ENCODE results near the gene LGR6. TPM values are rescaled to one million over a fixed set of nuclear protein-coding genes. Genes with fewer than 3 reads are reported as not detected.

Gene LGR6
- total and polyA plus RNA-seq, 2 of the 8 experiments (the other 6 are each of a cell fraction or from before 2014, with no cell fraction given), result 0.50 to 1.0 TPM

GRCh38 chr1:202217951-202218350 is 24.4 kb downstream of the LGR6 start (continued):
- TF ChIP-seq CHD7 (IDR thresholded peaks at IDR 0.05; ENCODE audit: insufficient replicate concordance, low read length), result no peak
- TF ChIP-seq NANOG (IDR thresholded peaks at IDR 0.05; ENCODE audit: insufficient read depth, low read depth, low read length, poor library complexity, severe bottlenecking), result no peak
- TF ChIP-seq YY1 (IDR thresholded peaks at IDR 0.05; ENCODE audit: low read depth, low read length), result no peak
- no peak for TF ChIP-seq TEAD4 (IDR thresholded peaks at IDR 0.05; ENCODE audit: low read depth, low read length)
- TF ChIP-seq ATF2 (IDR thresholded peaks at IDR 0.05; ENCODE audit: low read length), result no peak
- no peak for TF ChIP-seq RAD21 (IDR thresholded peaks at IDR 0.05 in 1 of 2, conservative IDR thresholded peaks at IDR 0.05 in 1 of 2; ENCODE audit: low read depth in 2 of 2, low read length in 2 of 2)
- TF ChIP-seq SIN3A (conservative IDR thresholded peaks at IDR 0.05 in 1 of 2, IDR thresholded peaks at IDR 0.05 in 1 of 2; ENCODE audit: low read depth in 1 of 2, low read length in 2 of 2), result no peak
- no peak for TF ChIP-seq CBX8 (IDR thresholded peaks at IDR 0.05; ENCODE audit: borderline replicate concordance, low read depth, low read length)
- no peak for TF ChIP-seq BRCA1 (IDR thresholded peaks at IDR 0.05; ENCODE audit: low read depth, low read length)
- TF ChIP-seq SP2 (IDR thresholded peaks at IDR 0.05; ENCODE audit: low read length), result no peak
